Measurements from ENCODE around the gene ATG13. TPM values are rescaled to one million over a fixed set of nuclear protein-coding genes. Genes with fewer than 3 reads are reported as not detected.

The ATG13 gene
- total and polyA plus RNA-seq, 2 of the 8 experiments (the other 6 are each of a cell fraction or from before 2014, with no cell fraction given), result 65.0 to 77.4 TPM

DNA sequence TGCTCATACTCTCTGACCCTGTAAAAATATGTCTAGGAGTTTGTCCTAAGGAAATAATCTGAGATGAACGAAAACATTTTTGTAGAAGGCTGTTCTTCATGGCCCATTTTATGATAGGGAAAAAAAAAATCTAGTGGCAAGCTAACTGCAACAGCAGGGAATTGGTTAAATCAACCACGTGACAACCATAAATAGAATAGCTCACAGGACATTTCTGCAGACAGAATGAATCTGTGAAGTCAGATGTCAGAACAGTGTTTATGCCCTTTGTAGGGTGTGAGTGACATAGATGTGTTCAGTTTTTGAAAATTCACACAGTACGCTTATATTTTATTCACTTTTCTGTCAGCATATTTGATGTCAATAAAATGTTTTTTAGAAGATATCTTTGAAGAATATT is 67.0 kb downstream of the ATG13 start (continued):
- TF ChIP-seq, protein P1, sequence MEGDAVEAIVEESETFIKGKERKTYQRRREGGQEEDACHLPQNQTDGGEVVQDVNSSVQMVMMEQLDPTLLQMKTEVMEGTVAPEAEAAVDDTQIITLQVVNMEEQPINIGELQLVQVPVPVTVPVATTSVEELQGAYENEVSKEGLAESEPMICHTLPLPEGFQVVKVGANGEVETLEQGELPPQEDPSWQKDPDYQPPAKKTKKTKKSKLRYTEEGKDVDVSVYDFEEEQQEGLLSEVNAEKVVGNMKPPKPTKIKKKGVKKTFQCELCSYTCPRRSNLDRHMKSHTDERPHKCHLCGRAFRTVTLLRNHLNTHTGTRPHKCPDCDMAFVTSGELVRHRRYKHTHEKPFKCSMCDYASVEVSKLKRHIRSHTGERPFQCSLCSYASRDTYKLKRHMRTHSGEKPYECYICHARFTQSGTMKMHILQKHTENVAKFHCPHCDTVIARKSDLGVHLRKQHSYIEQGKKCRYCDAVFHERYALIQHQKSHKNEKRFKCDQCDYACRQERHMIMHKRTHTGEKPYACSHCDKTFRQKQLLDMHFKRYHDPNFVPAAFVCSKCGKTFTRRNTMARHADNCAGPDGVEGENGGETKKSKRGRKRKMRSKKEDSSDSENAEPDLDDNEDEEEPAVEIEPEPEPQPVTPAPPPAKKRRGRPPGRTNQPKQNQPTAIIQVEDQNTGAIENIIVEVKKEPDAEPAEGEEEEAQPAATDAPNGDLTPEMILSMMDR (IDR thresholded peaks at IDR 0.05; ENCODE audit: control extremely low read depth in 1 of 3, insufficient read depth in 1 of 3, low read depth in 1 of 3, low read length in 3 of 3), result no peak
- TF ChIP-seq CTBP2 (IDR thresholded peaks at IDR 0.05; ENCODE audit: borderline replicate concordance, insufficient read depth, insufficient read length, low read length) (no peak), EZH2 (IDR thresholded peaks at IDR 0.05; ENCODE audit: low read depth, low read length, severe bottlenecking) (no peak), GTF2F1 (IDR thresholded peaks at IDR 0.05; ENCODE audit: borderline replicate concordance, low read depth, low read length) (no peak)

Data from H1 (cell line).